ENCODE results near the gene OVCH2. TPM values are rescaled to one million over a fixed set of nuclear protein-coding genes. Genes with fewer than 3 reads are reported as not detected.

The OVCH2 gene
- total and polyA plus RNA-seq, 10 of the 15 experiments (the other 5 are each of a cell fraction or from before 2014, with no cell fraction given): not detected

GRCh38 chr11:7671347-7672215 is 34.7 kb downstream of the OVCH2 start (continued):
- peak; percentile 80 for TF ChIP-seq PKNOX1 (IDR thresholded peaks at IDR 0.05)
- peak; percentile 48 to 53; a peak in 2 of 4 replicates for TF ChIP-seq BHLHE40 (IDR thresholded peaks at IDR 0.05; ENCODE audit: borderline replicate concordance in 1 of 2, low read depth in 2 of 2, low read length in 1 of 2)
- TF ChIP-seq SPI1 (IDR thresholded peaks at IDR 0.05; ENCODE audit: borderline replicate concordance, insufficient read depth, low read depth, low read length): peak; percentile 39; the same call in 1 of the 2 replicates
- peak; percentile 51 for TF ChIP-seq SKIL (IDR thresholded peaks at IDR 0.05; ENCODE audit: low read depth, poor library complexity, severe bottlenecking)
- 0 out of 2 replicates have a peak, but pooled peaks have one; percentile 48 for TF ChIP-seq JUND (IDR thresholded peaks at IDR 0.05; ENCODE audit: low read depth, low read length)
- TF ChIP-seq TBL1XR1 (IDR thresholded peaks at IDR 0.05; ENCODE audit: low read depth, low read length): peak; percentile 80; the same call in 1 of the 2 replicates
- TF ChIP-seq SUPT20H (IDR thresholded peaks at IDR 0.05; ENCODE audit: borderline replicate concordance, control insufficient read depth, low read depth, low read length): no peak
- no peak for TF ChIP-seq EZH2 (IDR thresholded peaks at IDR 0.05; ENCODE audit: borderline replicate concordance, control insufficient read depth, low read depth, low read length)
- TF ChIP-seq SMAD5 (IDR thresholded peaks at IDR 0.05; ENCODE audit: low read depth): no peak
- TF ChIP-seq CHD2 (IDR thresholded peaks at IDR 0.05; ENCODE audit: borderline replicate concordance, low read depth, low read length): peak; percentile 56; the same call in 1 of the 2 replicates
- TF ChIP-seq IKZF1 (conservative IDR thresholded peaks at IDR 0.05): peak; percentile 54; the same call in 1 of the 2 replicates
- peak; percentile 81 for TF ChIP-seq NFIC (IDR thresholded peaks at IDR 0.05; ENCODE audit: low read depth, low read length)
